RWPE2 (cell line): ENCODE measurements around the gene IMPG2.

Experiments used
- ATAC-seq: fragments of 200-7000 bp; cut with Tn5 transposase; 3 replicates; pipeline ENCODE4 v1.9.1; 2021; ENCODE audit warnings: low read depth
- DNase-seq: peaks from one replicate; pipeline ENCODE4 v3.0.0-alpha.2; 2020; ENCODE audit warnings: low spot score
- H3K27ac ChIP-seq: fragments of 450-650 bp; 2 replicates; pipeline ENCODE4 v1.5.1; 2017; ENCODE audit warnings: mild to moderate bottlenecking; ENCODE audit not compliant: poor library complexity, severe bottlenecking
- H3K27me3 ChIP-seq: fragments of 250-450 bp; sonication (Bioruptor Pico); 2 replicates; pipeline ENCODE4 v1.5.1; 2021; ENCODE audit warnings: mild to moderate bottlenecking, moderate library complexity; ENCODE audit not compliant: insufficient read depth, poor library complexity, severe bottlenecking
- H3K36me3 ChIP-seq: fragments of 250-450 bp; sonication (Bioruptor Pico); 2 replicates; pipeline ENCODE4 v1.5.1; 2020; ENCODE audit warnings: low read depth, mild to moderate bottlenecking, moderate library complexity
- H3K4me1 ChIP-seq: fragments of 250-450 bp; sonication (Bioruptor Pico); 2 replicates; pipeline ENCODE4 v1.5.1; 2021; ENCODE audit warnings: mild to moderate bottlenecking, moderate library complexity; ENCODE audit not compliant: insufficient read depth, poor library complexity, severe bottlenecking
- H3K4me3 ChIP-seq: fragments of 250-450 bp; sonication (Bioruptor Pico); 2 replicates; pipeline ENCODE4 v1.5.1; 2021; ENCODE audit warnings: mild to moderate bottlenecking, moderate library complexity; ENCODE audit not compliant: severe bottlenecking
- H3K9me3 ChIP-seq: fragments of 250-450 bp; sonication (Bioruptor Pico); 2 replicates; pipeline ENCODE4 v1.5.1; 2021; ENCODE audit warnings: mild to moderate bottlenecking, moderate library complexity; ENCODE audit not compliant: severe bottlenecking
- CTCF ChIP-seq: fragments of 450-650 bp; IDR thresholded peaks from one replicate; pipeline ENCODE4 v1.5.1; 2017; ENCODE audit warnings: mild to moderate bottlenecking, moderate library complexity; ENCODE audit not compliant: poor library complexity, severe bottlenecking

IMPG2 gene

GRCh38 chr3:101329016-101329673, 8.8 kb upstream of the IMPG2 start:
- Histone ChIP-seq H3K36me3 (peaks cover 4% of the 10 kb centered on the region; the same call in 1 of the 2 replicates), H3K27ac (no peak overlapping the region), H3K27me3 (no peaks in the 10 kb centered on the region), H3K4me1 (no peaks in the 10 kb centered on the region), H3K4me3 (no peak overlapping the region), H3K9me3 (no peaks in the 10 kb centered on the region)
- no peak for TF ChIP-seq CTCF
- DNase-seq (no peak), ATAC-seq (no peak)

- H3K36me3 ChIP-seq = peaks cover 4% of the 10 kb centered on the region; the same call in 1 of the 2 replicates
- H3K4me1 ChIP-seq = no peaks in the 10 kb centered on the region
- TF ChIP-seq CTCF = no peak
- no peaks in the 10 kb centered on the region for H3K9me3 ChIP-seq
- ATAC-seq (no peak), DNase-seq (no peak)
- H3K4me3 ChIP-seq = no peak overlapping the region
- H3K27me3 ChIP-seq = no peaks in the 10 kb centered on the region
- H3K27ac ChIP-seq = no peak overlapping the region
Observed at GRCh38 chr3:101325393-101326134, 5.2 kb upstream of the IMPG2 start.

- no peaks in the 10 kb centered on the region for H3K9me3 ChIP-seq
- ATAC-seq = no peak
- H3K36me3 ChIP-seq = no peaks in the 10 kb centered on the region
- DNase-seq = no peak
- no peaks in the 10 kb centered on the region for H3K27me3 ChIP-seq
- no peak for TF ChIP-seq CTCF
- H3K4me1 ChIP-seq = no peaks in the 10 kb centered on the region
- no peak overlapping the region for H3K27ac ChIP-seq
- H3K4me3 ChIP-seq = no peak overlapping the region
Observed at GRCh38 chr3:101319531-101319930, 844 bp downstream of the IMPG2 start.

- no peak for TF ChIP-seq CTCF
- DNase-seq = no peak
- no peaks in the 10 kb centered on the region for H3K4me1 ChIP-seq
- H3K4me3 ChIP-seq = no peak overlapping the region
- ATAC-seq = no peak
- no peaks in the 10 kb centered on the region for H3K36me3 ChIP-seq
- H3K9me3 ChIP-seq = peaks cover 2% of the 10 kb centered on the region
- no peak overlapping the region for H3K27ac ChIP-seq
- no peaks in the 10 kb centered on the region for H3K27me3 ChIP-seq
Observed at GRCh38 chr3:101312545-101312944, 7.8 kb downstream of the IMPG2 start.

GRCh38 chr3:101311676-101312075, 8.7 kb downstream of the IMPG2 start:
- DNase-seq (no peak), ATAC-seq (no peak)
- no peaks in the 10 kb centered on the region for H3K36me3 ChIP-seq
- H3K4me3 ChIP-seq = no peak overlapping the region
- peaks cover 2% of the 10 kb centered on the region for H3K9me3 ChIP-seq
- H3K27me3 ChIP-seq = no peaks in the 10 kb centered on the region
- H3K27ac ChIP-seq = no peak overlapping the region
- TF ChIP-seq CTCF = no peak
- H3K4me1 ChIP-seq = no peaks in the 10 kb centered on the region
